Loucy (cell line): ENCODE data around the gene APPL2.

Source experiments
- H2AFZ ChIP-seq: fragments of 200-600 bp; sonication (generic); 2 replicates; pipeline ENCODE4 v1.6.0; 2016; ENCODE audit warnings: antibody characterized with exemption, mild to moderate bottlenecking, low read length, moderate library complexity
- H3F3A ChIP-seq: fragments of 200-600 bp; 2 replicates; pipeline ENCODE4 v1.6.0; 2016; ENCODE audit warnings: antibody characterized with exemption, low read depth, mild to moderate bottlenecking
- H3K27me3 ChIP-seq: fragments of 200-600 bp; sonication (generic); 2 replicates; pipeline ENCODE4 v1.6.1; 2014; ENCODE audit warnings: low read length, mild to moderate bottlenecking; ENCODE audit not compliant: insufficient read depth, poor library complexity, severe bottlenecking
- H3K36me3 ChIP-seq: fragments of 200-600 bp; sonication (generic); 2 replicates; pipeline ENCODE4 v1.6.1; 2016; ENCODE audit warnings: low read length; ENCODE audit not compliant: insufficient read depth
- H3K4me1 ChIP-seq: fragments of 200-600 bp; sonication (generic); 2 replicates; pipeline ENCODE4 v1.5.1; 2014; ENCODE audit warnings: low read length, mild to moderate bottlenecking; ENCODE audit not compliant: insufficient read depth, poor library complexity, severe bottlenecking
- H3K4me2 ChIP-seq: fragments of 200-600 bp; sonication (generic); 2 replicates; pipeline ENCODE4 v1.6.0; 2014; ENCODE audit warnings: antibody characterized with exemption, low read length, low read depth, mild to moderate bottlenecking; ENCODE audit not compliant: poor library complexity, severe bottlenecking
- H3K4me3 ChIP-seq: fragments of 200-600 bp; sonication (generic); 2 replicates; pipeline ENCODE4 v1.5.1; 2014; ENCODE audit warnings: low read length, mild to moderate bottlenecking, mixed read lengths; ENCODE audit not compliant: poor library complexity, severe bottlenecking
- H3K79me2 ChIP-seq: fragments of 200-600 bp; sonication (generic); 2 replicates; pipeline ENCODE4 v1.6.1; 2014; ENCODE audit warnings: low read length; ENCODE audit not compliant: insufficient read depth
- H3K9ac ChIP-seq: fragments of 200-600 bp; sonication (generic); 2 replicates; pipeline ENCODE4 v1.6.0; 2014; ENCODE audit warnings: mild to moderate bottlenecking, low read depth, low read length, moderate library complexity; ENCODE audit not compliant: poor library complexity, severe bottlenecking
- H3K9me2 ChIP-seq: fragments of 200-600 bp; sonication (generic); replicated peaks from 2 replicates; pipeline ENCODE4 v1.6.1; 2016; ENCODE audit warnings: low read depth, low read length, mixed read lengths
- H3K9me3 ChIP-seq: fragments of 200-600 bp; sonication (generic); 2 replicates; pipeline ENCODE4 v1.6.1; 2014; ENCODE audit warnings: mild to moderate bottlenecking, antibody characterized with exemption, low read length, low read depth; ENCODE audit not compliant: insufficient read depth
- H4K20me1 ChIP-seq: fragments of 200-600 bp; sonication (generic); 2 replicates; pipeline ENCODE4 v1.6.0; 2014; ENCODE audit warnings: antibody characterized with exemption, low read length, mild to moderate bottlenecking; ENCODE audit not compliant: insufficient read depth, poor library complexity, severe bottlenecking
- CTCF ChIP-seq: fragments of 200-600 bp; sonication (generic); conservative IDR thresholded peaks from 2 replicates; pipeline ENCODE4 v1.5.1; 2014; ENCODE audit warnings: mild to moderate bottlenecking, antibody characterized with exemption, low read length
- EZH2phosphoT487 ChIP-seq: fragments of 200-600 bp; IDR thresholded peaks from 2 replicates; pipeline ENCODE4 v1.6.1; 2018; ENCODE audit warnings: antibody characterized with exemption, mild to moderate bottlenecking, moderate library complexity, borderline replicate concordance

APPL2 gene

GRCh38 chr12:105262461-105263184 is 26.6 kb upstream of the APPL2 start:
- Histone ChIP-seq H3K4me1 (no peaks in the 10 kb centered on the region), H2AFZ (no peak overlapping the region), H3F3A (no peaks in the 10 kb centered on the region), H3K4me2 (no peak overlapping the region), H3K36me3 (no peaks in the 10 kb centered on the region), H3K27me3 (no peaks in the 10 kb centered on the region), H3K4me3 (no peak overlapping the region), H3K9me3 (no peaks in the 10 kb centered on the region), H4K20me1 (no peaks in the 10 kb centered on the region), H3K9me2 (no peaks in the 10 kb centered on the region), H3K79me2 (no peaks in the 10 kb centered on the region), H3K9ac (no peak overlapping the region)
- no peak for TF ChIP-seq EZH2phosphoT487
- no peak for TF ChIP-seq CTCF

GRCh38 chr12:105261010-105261409 is 25.0 kb upstream of the APPL2 start:
- Histone ChIP-seq H3K4me1 (no peaks in the 10 kb centered on the region), H3K9me3 (no peaks in the 10 kb centered on the region), H3K27me3 (no peaks in the 10 kb centered on the region), H3K36me3 (no peaks in the 10 kb centered on the region), H3K4me2 (no peak overlapping the region), H3F3A (no peaks in the 10 kb centered on the region), H3K9me2 (no peaks in the 10 kb centered on the region), H3K4me3 (no peak overlapping the region), H4K20me1 (no peaks in the 10 kb centered on the region), H2AFZ (no peak overlapping the region), H3K9ac (no peak overlapping the region), H3K79me2 (no peaks in the 10 kb centered on the region)
- TF ChIP-seq EZH2phosphoT487, result no peak
- no peak for TF ChIP-seq CTCF

GRCh38 chr12:105259226-105259625 is 23.3 kb upstream of the APPL2 start:
- H3K9me2 ChIP-seq, result no peaks in the 10 kb centered on the region
- H2AFZ ChIP-seq, result no peak overlapping the region
- H3K4me3 ChIP-seq, result no peak overlapping the region
- no peaks in the 10 kb centered on the region for H3K36me3 ChIP-seq
- H3F3A ChIP-seq, result no peaks in the 10 kb centered on the region
- no peak overlapping the region for H3K9ac ChIP-seq
- TF ChIP-seq EZH2phosphoT487 (no peak), CTCF (no peak)
- H3K4me2 ChIP-seq, result no peak overlapping the region
- H3K79me2 ChIP-seq, result no peaks in the 10 kb centered on the region
- H3K9me3 ChIP-seq, result no peaks in the 10 kb centered on the region
- no peaks in the 10 kb centered on the region for H3K4me1 ChIP-seq
- H3K27me3 ChIP-seq, result no peaks in the 10 kb centered on the region
- H4K20me1 ChIP-seq, result no peaks in the 10 kb centered on the region
